Activated CD4-positive, CD25-positive, alpha-beta regulatory T cell treated with anti-CD3 and anti-CD28 coated beads, Interleukin-2, amount 50 U/mL, for 16 hours (primary cell): ENCODE results near the gene FMN2.

Experiments used
- DNase-seq: peaks from one replicate; pipeline ENCODE4 v3.0.0-alpha.2; 2020; ENCODE audit warnings: low read depth, low spot score

Gene FMN2

GRCh38 chr1:240098534-240098933 lies 6.9 kb downstream of the FMN2 start:
- DNase-seq, result no peak

- no peak for DNase-seq
Measured at GRCh38 chr1:240099329-240099728, 7.6 kb downstream of the FMN2 start.

DNA sequence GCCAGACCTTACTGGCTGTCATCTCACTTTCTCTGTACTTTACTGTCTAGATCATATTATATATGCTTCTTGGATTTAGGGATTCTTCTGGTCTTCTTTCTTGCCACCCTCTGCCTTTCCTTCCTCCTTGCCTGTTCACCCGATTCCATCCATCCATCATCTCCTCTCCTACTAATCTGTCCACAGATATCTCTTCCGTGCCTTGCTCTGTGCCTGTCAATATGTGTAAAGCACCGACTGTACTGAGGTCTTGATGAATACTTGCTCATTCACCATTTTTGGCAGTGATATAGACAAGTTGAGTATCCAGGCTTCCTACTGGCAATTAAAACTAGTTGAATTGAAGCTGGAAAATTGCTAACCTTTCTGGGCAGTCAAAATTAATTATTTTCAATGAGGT lies 8.1 kb downstream of the FMN2 start:
- DNase-seq, result no peak

- no peak for DNase-seq
Measured at GRCh38 chr1:240100371-240100934, 8.8 kb downstream of the FMN2 start.

GRCh38 chr1:240101306-240101705 lies 9.6 kb downstream of the FMN2 start:
- DNase-seq, result no peak

GRCh38 chr1:240101737-240102136 lies 10.1 kb downstream of the FMN2 start:
- no peak for DNase-seq

GRCh38 chr1:240104672-240105071 lies 13.0 kb downstream of the FMN2 start:
- no peak for DNase-seq

- DNase-seq, result no peak
Measured at GRCh38 chr1:240107058-240107684, 15.5 kb downstream of the FMN2 start.

- DNase-seq, result no peak
Measured at GRCh38 chr1:240109130-240109529, 17.4 kb downstream of the FMN2 start.

DNA sequence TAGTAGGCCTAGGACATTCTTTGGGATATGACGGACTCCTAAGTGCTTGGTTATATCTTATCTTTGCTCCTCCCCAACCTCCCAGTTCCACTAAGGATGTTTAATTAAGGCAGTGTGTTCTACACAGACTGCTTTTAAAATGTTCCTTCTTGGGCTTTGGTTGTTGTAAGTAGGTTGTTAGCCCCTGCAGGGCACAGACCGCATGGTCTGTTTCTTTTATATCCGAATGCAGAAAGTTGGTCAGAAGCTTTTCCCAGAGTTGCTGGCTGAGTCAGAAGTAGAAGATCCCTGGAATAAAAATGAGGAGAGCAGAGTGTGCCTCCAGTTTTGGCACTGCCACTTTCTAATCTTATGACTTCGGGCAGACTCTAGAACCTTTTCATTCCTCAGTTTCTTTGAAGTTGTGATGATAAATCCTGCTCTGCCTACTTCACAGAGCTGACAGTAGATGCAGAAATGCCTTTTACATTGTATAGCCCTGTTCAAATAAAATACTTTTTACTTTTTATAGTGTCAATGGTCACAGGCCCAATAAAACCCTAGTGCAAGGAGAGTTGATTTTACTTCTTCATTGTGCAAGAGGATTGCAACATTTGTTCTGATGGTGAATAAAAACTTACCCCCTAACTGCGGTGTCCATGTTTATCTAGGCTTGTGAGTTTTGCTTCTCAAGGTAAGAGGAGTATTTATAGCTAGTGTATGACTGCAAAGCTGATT lies 18.4 kb downstream of the FMN2 start:
- no peak for DNase-seq

- no peak for DNase-seq
Measured at GRCh38 chr1:240111558-240111957, 19.9 kb downstream of the FMN2 start.

GRCh38 chr1:240114222-240114621 lies 22.5 kb downstream of the FMN2 start:
- DNase-seq, result no peak

DNA sequence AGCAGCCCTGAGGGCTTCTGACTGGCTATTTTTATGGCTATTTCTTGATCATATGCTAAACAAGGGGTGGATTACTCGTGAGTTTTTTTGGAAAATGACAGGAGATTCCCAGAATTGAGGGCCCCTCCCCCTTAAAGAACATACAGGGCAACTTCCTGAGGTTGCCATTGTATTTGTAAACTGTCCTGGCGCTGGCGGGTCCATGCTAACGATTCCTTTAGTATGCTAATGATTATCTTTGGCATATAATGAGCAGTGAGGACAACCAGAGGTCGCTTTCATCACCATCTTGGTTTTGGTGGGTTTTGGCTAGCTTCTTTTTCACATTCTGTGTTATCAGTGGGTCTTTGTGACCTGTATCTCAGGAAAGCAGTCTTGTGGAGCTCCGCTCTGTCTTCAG lies 24.1 kb downstream of the FMN2 start:
- DNase-seq, result no peak

GRCh38 chr1:240116831-240117769 lies 25.4 kb downstream of the FMN2 start:
- no peak for DNase-seq

- DNase-seq, result no peak
Measured at GRCh38 chr1:240117930-240118329, 26.2 kb downstream of the FMN2 start.

DNA sequence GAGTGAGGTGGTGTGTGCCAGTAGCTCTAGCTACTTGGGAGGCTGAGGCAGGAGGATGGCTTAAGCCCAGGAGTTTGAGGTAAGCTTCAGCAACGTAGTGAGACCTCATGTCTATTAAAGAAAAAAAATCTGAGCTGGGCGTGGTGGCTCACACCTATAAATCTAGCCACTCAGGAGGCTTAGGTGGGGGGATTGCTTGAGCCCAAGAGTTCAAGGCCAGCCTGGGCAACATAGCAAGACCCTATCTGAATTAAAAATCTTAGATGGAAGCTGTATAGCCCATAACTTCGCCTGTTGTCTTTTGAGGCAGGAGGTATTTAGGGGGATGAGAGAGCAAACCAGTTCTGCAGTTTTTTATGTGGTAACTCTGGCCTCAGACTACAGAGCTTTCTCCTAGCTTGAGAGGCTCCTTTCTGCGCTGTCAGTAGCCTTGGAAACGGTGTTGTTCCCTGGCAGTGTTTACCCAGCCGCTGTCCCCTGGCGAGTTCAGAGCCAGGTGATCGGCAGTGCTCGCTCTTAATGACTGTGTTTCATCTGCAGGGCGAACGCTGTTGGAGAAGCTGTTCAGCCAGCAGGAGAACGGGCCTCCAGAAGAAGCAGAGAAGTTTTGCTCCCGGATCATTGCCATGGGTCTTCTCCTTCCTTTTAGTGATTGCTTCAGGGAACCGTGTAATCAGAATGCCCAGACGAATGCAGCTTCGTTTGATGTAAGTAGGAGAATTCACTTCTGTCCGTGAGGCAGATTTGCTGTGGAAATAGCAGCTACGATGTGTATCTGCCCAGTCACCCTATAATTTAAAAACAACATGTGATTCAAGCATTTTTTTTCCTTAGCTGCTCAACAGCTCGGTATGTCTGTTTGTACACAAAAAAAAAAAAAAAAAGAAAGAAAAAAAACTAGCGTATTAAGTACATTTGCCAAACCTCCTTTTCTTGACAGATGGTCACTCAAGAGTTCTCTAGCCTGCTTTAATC lies 31.2 kb downstream of the FMN2 start:
- no peak for DNase-seq

DNA sequence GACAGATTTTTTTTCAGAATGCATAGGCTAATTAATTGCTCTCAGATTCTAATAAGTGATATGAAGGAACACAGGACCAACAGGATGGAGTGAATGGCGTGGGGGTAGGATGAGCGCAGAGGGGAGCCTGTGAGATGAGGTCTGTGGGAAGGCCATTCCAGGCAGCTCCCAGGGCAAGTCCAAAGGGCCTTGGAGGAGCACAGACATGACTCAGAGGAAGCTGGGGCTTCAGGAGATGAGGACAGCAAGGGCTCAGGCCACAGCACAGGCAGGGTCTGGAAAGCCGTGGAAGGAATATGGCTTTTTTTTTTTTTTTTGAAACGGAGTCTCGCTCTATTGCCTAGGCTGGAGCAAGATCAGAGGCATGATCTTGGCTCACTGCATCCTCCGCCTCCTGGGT lies 35.1 kb downstream of the FMN2 start:
- no peak for DNase-seq

DNA sequence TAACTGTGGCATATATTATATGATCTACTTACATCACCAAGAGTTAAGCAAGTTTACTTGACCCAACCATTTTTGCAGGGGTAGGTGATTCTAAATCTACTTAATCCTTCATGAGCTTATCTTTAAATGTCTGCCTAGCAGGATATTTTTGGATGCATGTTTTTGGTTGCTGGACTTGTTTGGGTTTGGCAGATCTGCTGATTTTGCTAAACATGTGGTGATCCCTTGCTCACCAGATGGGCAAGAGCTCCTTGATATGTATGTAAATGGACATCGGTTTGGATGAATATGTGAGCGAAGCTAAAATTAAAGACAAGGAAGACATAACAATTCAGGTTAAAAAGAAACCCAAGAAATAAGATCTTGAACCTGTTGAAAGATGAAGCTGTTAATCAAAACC lies 36.7 kb downstream of the FMN2 start:
- DNase-seq, result no peak

DNA sequence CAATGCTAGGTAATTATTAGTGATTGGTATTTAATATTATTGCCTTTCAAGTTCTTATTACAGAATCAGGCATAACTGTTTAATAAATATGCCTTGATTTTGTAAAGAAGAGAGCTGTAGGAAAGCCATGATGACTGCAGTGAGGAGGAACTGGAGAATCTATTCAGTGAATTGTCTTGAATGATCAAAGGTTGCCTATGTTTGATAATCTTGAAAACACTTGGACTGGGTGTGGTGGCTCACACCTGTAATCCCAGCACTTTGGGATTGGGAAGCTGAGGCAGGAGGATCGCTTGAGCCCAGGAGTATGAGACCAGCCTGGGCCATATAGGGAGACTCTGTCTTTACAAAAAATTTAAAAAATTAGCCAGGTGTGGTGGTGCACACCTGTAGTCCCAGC lies 42.4 kb downstream of the FMN2 start:
- DNase-seq, result no peak

DNA sequence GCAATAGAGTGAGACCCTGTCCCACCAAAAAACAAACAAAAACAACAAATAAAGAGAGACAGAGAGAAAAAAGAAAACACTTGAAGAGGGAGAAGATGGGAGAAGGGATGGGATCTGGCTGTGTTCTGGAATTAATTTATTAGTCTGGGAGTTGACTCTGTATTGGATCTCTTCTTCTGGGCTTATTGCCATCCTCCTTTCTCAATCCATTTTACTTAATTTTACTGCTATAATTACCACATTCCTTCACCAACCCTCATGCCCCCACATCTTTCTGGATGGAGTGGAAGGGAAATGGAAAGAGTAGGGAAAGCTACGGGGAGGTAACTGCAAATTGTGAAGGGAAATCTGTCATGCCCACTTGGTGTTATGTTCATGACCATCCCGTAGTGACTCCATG lies 42.9 kb downstream of the FMN2 start:
- DNase-seq, result no peak

- no peak for DNase-seq
Measured at GRCh38 chr1:240136402-240136801, 44.7 kb downstream of the FMN2 start.
